H9 (cell line): Measurements from ENCODE around the gene ADGRL3. TPM values are rescaled to one million over a fixed set of nuclear protein-coding genes. Genes with fewer than 3 reads are reported as not detected.

ENCODE experiments used
- DNase-seq: peaks from one replicate; pipeline ENCODE4 v3.0.0-alpha.2; 2017
- H2AFZ ChIP-seq: one replicate; pipeline ENCODE4 v1.6.1; 2013; ENCODE audit warnings: mild to moderate bottlenecking, low read length, control low read depth, moderate library complexity
- H2AK5ac ChIP-seq: 2 replicates; pipeline ENCODE4 v1.6.1; 2013; ENCODE audit warnings: low read length, control low read depth, mixed read lengths; ENCODE audit not compliant: insufficient read length
- H2BK120ac ChIP-seq: one replicate; pipeline ENCODE4 v1.6.1; 2013; ENCODE audit warnings: low read depth, mild to moderate bottlenecking, low read length, control low read depth, inconsistent platforms; ENCODE audit not compliant: poor library complexity, severe bottlenecking
- H2BK12ac ChIP-seq: 2 replicates; pipeline ENCODE4 v1.6.1; 2013; ENCODE audit warnings: low read length, control low read depth, mixed read lengths, low read depth; ENCODE audit not compliant: insufficient read length
- H2BK15ac ChIP-seq: 2 replicates; pipeline ENCODE4 v1.6.1; 2013; ENCODE audit warnings: low read depth, low read length, control low read depth
- H2BK20ac ChIP-seq: one replicate; pipeline ENCODE4 v1.6.1; 2013; ENCODE audit warnings: low read depth, mild to moderate bottlenecking, low read length, control low read depth, inconsistent platforms; ENCODE audit not compliant: poor library complexity, severe bottlenecking
- H2BK5ac ChIP-seq: 2 replicates; pipeline ENCODE4 v1.6.1; 2013; ENCODE audit warnings: low read length, control low read depth, mixed read lengths; ENCODE audit not compliant: insufficient read length
- H3K14ac ChIP-seq: 2 replicates; pipeline ENCODE4 v1.6.1; 2013; ENCODE audit warnings: low read length, control low read depth; ENCODE audit not compliant: insufficient read depth
- H3K18ac ChIP-seq: 2 replicates; pipeline ENCODE4 v1.6.1; 2013; ENCODE audit warnings: low read depth, mild to moderate bottlenecking, mixed read lengths, low read length, control low read depth; ENCODE audit not compliant: insufficient read length
- H3K23ac ChIP-seq: 2 replicates; pipeline ENCODE4 v1.6.1; 2013; ENCODE audit warnings: low read length, control low read depth, mixed read lengths, low read depth; ENCODE audit not compliant: insufficient read length
- H3K23me2 ChIP-seq: 2 replicates; pipeline ENCODE4 v1.6.1; 2013; ENCODE audit warnings: low read depth, mild to moderate bottlenecking, mixed read lengths, low read length, control low read depth; ENCODE audit not compliant: insufficient read length, poor library complexity, severe bottlenecking
- H3K27ac ChIP-seq: 2 replicates; pipeline ENCODE4 v1.5.1; 2013; ENCODE audit warnings: low read length, control low read depth, mixed read lengths, low read depth; ENCODE audit not compliant: insufficient read length
- H3K27me3 ChIP-seq: 2 replicates; pipeline ENCODE4 v1.6.1; 2013; ENCODE audit warnings: low read length, control low read depth, inconsistent platforms; ENCODE audit not compliant: insufficient read depth
- H3K4ac ChIP-seq: 2 replicates; pipeline ENCODE4 v1.6.1; 2013; ENCODE audit warnings: low read depth, mild to moderate bottlenecking, control low read depth, inconsistent platforms, low read length, moderate library complexity
- H3K4me1 ChIP-seq: 2 replicates; pipeline ENCODE4 v1.6.1; 2013; ENCODE audit warnings: low read length, control low read depth, inconsistent platforms; ENCODE audit not compliant: insufficient read depth
- H3K4me2 ChIP-seq: 2 replicates; pipeline ENCODE4 v1.6.1; 2013; ENCODE audit warnings: low read length, control low read depth, mixed read lengths; ENCODE audit not compliant: insufficient read length, insufficient read depth
- H3K56ac ChIP-seq: 2 replicates; pipeline ENCODE4 v1.6.1; 2013; ENCODE audit warnings: low read depth, mild to moderate bottlenecking, mixed read lengths, low read length, control low read depth; ENCODE audit not compliant: insufficient read length
- H3K79me1 ChIP-seq: 2 replicates; pipeline ENCODE4 v1.6.1; 2013; ENCODE audit warnings: low read depth, mild to moderate bottlenecking, moderate library complexity, low read length, control low read depth, inconsistent platforms; ENCODE audit not compliant: insufficient read depth, poor library complexity, severe bottlenecking
- H3K79me2 ChIP-seq: 2 replicates; pipeline ENCODE4 v1.6.1; 2013; ENCODE audit warnings: low read length, control low read depth, inconsistent platforms; ENCODE audit not compliant: insufficient read depth
- H3K9ac ChIP-seq: 2 replicates; pipeline ENCODE4 v1.6.1; 2013; ENCODE audit warnings: low read length, control low read depth, mixed read lengths; ENCODE audit not compliant: insufficient read length; ENCODE audit errors: extremely low read depth
- H3K9me3 ChIP-seq: one replicate; pipeline ENCODE4 v1.6.1; 2013; ENCODE audit warnings: low read depth, low read length, inconsistent platforms; ENCODE audit not compliant: control insufficient read depth
- H3T11ph ChIP-seq: one replicate; pipeline ENCODE4 v1.6.1; 2013; ENCODE audit warnings: mild to moderate bottlenecking, low read length, control low read depth, inconsistent platforms
- H4K20me1 ChIP-seq: one replicate; pipeline ENCODE4 v1.6.1; 2013; ENCODE audit not compliant: control insufficient read depth, insufficient read length, insufficient read depth
- H4K5ac ChIP-seq: 2 replicates; pipeline ENCODE4 v1.6.1; 2013; ENCODE audit warnings: low read depth, mild to moderate bottlenecking, mixed read lengths, low read length, control low read depth; ENCODE audit not compliant: insufficient read length
- H4K8ac ChIP-seq: replicated peaks from 2 replicates; pipeline ENCODE4 v1.6.1; 2013; ENCODE audit warnings: low read length, control low read depth, mixed read lengths, low read depth; ENCODE audit not compliant: insufficient read length
- H4K91ac ChIP-seq: 2 replicates; pipeline ENCODE4 v1.6.1; 2013; ENCODE audit warnings: low read depth, mild to moderate bottlenecking, moderate library complexity, mixed read lengths, low read length, control low read depth; ENCODE audit not compliant: insufficient read length
- H3K27ac Mint-ChIP-seq, 3 experiments: 2 replicates in 2 of 3; 3 replicates in 1 of 3; pipeline ENCODE4 v1.8.0; 2020 to 2021; ENCODE audit warnings: mixed read lengths in 3 of 3, mild to moderate bottlenecking in 1 of 3, moderate library complexity in 1 of 3
- H3K27me3 Mint-ChIP-seq: 2 replicates; pipeline ENCODE4 v1.8.0; 2021; ENCODE audit warnings: low read depth, mild to moderate bottlenecking, moderate library complexity, mixed read lengths
- H3K36me3 Mint-ChIP-seq, 3 experiments: 2 replicates in 2 of 3; 3 replicates in 1 of 3; pipeline ENCODE4 v1.8.0; 2020 to 2021; ENCODE audit warnings: low read depth in 3 of 3, mixed read lengths in 3 of 3; ENCODE audit not compliant: insufficient read depth in 1 of 3
- H3K4me1 Mint-ChIP-seq, 2 experiments: 2 replicates each; pipeline ENCODE4 v1.8.0; 2020; ENCODE audit warnings: mixed read lengths in 2 of 2
- H3K4me3 Mint-ChIP-seq, 2 experiments: 2 replicates in 1 of 2; 3 replicates in 1 of 2; pipeline ENCODE4 v1.8.0; 2020 to 2021; ENCODE audit warnings: mild to moderate bottlenecking in 2 of 2, mixed read lengths in 2 of 2, moderate library complexity in 1 of 2
- H3K9me3 Mint-ChIP-seq, 2 experiments: 2 replicates in 1 of 2; 3 replicates in 1 of 2; pipeline ENCODE4 v1.8.0; 2020; ENCODE audit warnings: mild to moderate bottlenecking in 2 of 2, mixed read lengths in 2 of 2, moderate library complexity in 1 of 2
- WGBS: extraction: QIAGEN DNeasy Blood & Tissue Kit; methylation state at CpG from one replicate; pipeline ENCODE4 v1.1.7; 2013; ENCODE audit warnings: missing lambda C conversion rate, low lambda C conversion rate, mixed read lengths; ENCODE audit not compliant: insufficient read length; ENCODE audit errors: extremely low coverage; 5-methylcytosine and 5-hydroxymethylcytosine counted together
- total RNA-seq: library from RNA; stranded (reverse); gene quantifications from 2 replicates; pipeline ENCODE4 v1.2.1, GENCODE V29; 2021
- TF ChIP-seq, protein P1 (sequence below): fragments of 200-600 bp; sonication (generic); conservative IDR thresholded peaks from 3 replicates; pipeline ENCODE4 v1.8.0; 2021; ENCODE audit warnings: antibody characterized with exemption, mild to moderate bottlenecking

ADGRL3 gene
- total RNA-seq, 1 experiment from 2014 or later: 5.9 TPM

DNA sequence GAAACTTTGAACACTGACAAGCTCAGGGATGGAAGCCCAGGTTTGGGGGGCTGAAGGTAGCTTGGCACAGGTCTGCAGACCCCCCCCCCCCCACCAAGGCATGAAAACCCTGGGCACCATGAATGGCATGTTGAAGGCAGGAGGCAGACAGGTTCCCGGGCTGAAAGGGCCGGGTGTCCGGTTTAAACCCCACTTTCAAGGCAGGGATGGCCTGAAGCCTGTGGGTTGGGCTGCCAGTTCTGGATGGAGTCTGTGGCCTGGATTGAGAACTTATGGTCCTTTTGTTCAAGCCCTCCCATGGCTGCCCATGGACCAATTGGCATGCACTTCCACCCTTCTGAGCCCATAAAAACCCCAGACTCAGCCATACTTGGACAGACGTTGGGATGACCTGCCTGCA, 616.9 kb downstream of the ADGRL3 start:
- Histone ChIP-seq H3K9ac (no peak overlapping the region), H2AK5ac (no peak overlapping the region), H3K56ac (no peak overlapping the region), H2AFZ (no peak overlapping the region), H3K79me1 (no peaks in the 10 kb centered on the region), H4K8ac (no peak overlapping the region), H4K91ac (no peak overlapping the region), H3K4me2 (no peak overlapping the region), H3T11ph (no peak overlapping the region), H3K23ac (no peak overlapping the region), H3K4ac (no peak overlapping the region), H3K27ac (no peak overlapping the region), H3K79me2 (no peaks in the 10 kb centered on the region), H3K4me1 (no peaks in the 10 kb centered on the region), H4K20me1 (no peaks in the 10 kb centered on the region), H4K5ac (no peak overlapping the region), H3K9me3 (no peaks in the 10 kb centered on the region), H3K27me3 (no peaks in the 10 kb centered on the region), H3K18ac (no peak overlapping the region), H2BK12ac (no peak overlapping the region), H2BK120ac (no peak overlapping the region), H3K23me2 (no peaks in the 10 kb centered on the region), H2BK20ac (no peak overlapping the region), H2BK15ac (no peak overlapping the region), H3K14ac (no peak overlapping the region), H2BK5ac (no peak overlapping the region)
- TF ChIP-seq, protein P1, sequence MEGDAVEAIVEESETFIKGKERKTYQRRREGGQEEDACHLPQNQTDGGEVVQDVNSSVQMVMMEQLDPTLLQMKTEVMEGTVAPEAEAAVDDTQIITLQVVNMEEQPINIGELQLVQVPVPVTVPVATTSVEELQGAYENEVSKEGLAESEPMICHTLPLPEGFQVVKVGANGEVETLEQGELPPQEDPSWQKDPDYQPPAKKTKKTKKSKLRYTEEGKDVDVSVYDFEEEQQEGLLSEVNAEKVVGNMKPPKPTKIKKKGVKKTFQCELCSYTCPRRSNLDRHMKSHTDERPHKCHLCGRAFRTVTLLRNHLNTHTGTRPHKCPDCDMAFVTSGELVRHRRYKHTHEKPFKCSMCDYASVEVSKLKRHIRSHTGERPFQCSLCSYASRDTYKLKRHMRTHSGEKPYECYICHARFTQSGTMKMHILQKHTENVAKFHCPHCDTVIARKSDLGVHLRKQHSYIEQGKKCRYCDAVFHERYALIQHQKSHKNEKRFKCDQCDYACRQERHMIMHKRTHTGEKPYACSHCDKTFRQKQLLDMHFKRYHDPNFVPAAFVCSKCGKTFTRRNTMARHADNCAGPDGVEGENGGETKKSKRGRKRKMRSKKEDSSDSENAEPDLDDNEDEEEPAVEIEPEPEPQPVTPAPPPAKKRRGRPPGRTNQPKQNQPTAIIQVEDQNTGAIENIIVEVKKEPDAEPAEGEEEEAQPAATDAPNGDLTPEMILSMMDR: no peak
- DNase-seq: no peak
- Mint-ChIP-seq H3K9me3 (no peaks in the 10 kb centered on the region; a peak in 1 of 5 replicates), H3K4me1 (peaks cover 7% of the 10 kb centered on the region in 2 experiments; a peak in 3 of 4 replicates), H3K36me3 (peaks cover 0 to 3% (median 0%) of the 10 kb centered on the region in 3 experiments; a peak in 2 of 7 replicates), H3K4me3 (no peak overlapping the region), H3K27ac (no peak overlapping the region), H3K27me3 (no peaks in the 10 kb centered on the region; the same call in 1 of the 2 replicates)
- no CpG with 5 or more reads among the region's 4 CpGs for WGBS
